NCI-H69 (cell line): ENCODE results near the gene BCKDHA.
"Not testable (repeated sequence)": the region's sequence is repeated elsewhere in the genome, so short reads cannot be mapped to it uniquely, and the experiment has no call there.

ENCODE experiments used
- DNase-seq: peaks from one replicate; lab custom pipeline; 2025; lab: John Stamatoyannopoulos, UW

The BCKDHA gene

GRCh38 chr19:41366089-41366488, 31.5 kb upstream of the BCKDHA start:
- no peak for DNase-seq

- no peak for DNase-seq
These were observed 29.7 kb upstream of the BCKDHA start for GRCh38 chr19:41367848-41368301.

- DNase-seq = no peak
These were observed 27.8 kb upstream of the BCKDHA start for GRCh38 chr19:41369769-41370168.

- not testable (repeated sequence) for DNase-seq
These were observed 26.5 kb upstream of the BCKDHA start for GRCh38 chr19:41371119-41371518.

GRCh38 chr19:41371541-41371940, 26.1 kb upstream of the BCKDHA start:
- no peak for DNase-seq

GRCh38 chr19:41372501-41372900, 25.1 kb upstream of the BCKDHA start:
- DNase-seq = no peak

- peak; percentile 98 for DNase-seq
These were observed 23.6 kb upstream of the BCKDHA start for GRCh38 chr19:41373993-41374392.

GRCh38 chr19:41376241-41376997, 21.2 kb upstream of the BCKDHA start, which contains the start of gene TMEM91:
TMEM91 (plus strand) TSS chr19:41376533; CDS start chr19:41378310, 1,777 bp downstream.
- DNase-seq = peak; percentile 76

GRCh38 chr19:41376998-41377365, 20.6 kb upstream of the BCKDHA start:
- DNase-seq = no peak

- peak; percentile 49 for DNase-seq
These were observed 19.5 kb upstream of the BCKDHA start for GRCh38 chr19:41377977-41378709.

- not testable (repeated sequence) for DNase-seq
These were observed 16.1 kb upstream of the BCKDHA start for GRCh38 chr19:41381536-41381935.

- no peak for DNase-seq
These were observed 13.3 kb upstream of the BCKDHA start for GRCh38 chr19:41384351-41384750.

- DNase-seq = no peak
These were observed 11.2 kb upstream of the BCKDHA start for GRCh38 chr19:41386442-41386841.

GRCh38 chr19:41391618-41392017, 6.0 kb upstream of the BCKDHA start:
- DNase-seq = no peak

- no peak for DNase-seq
These were observed 4.8 kb upstream of the BCKDHA start for GRCh38 chr19:41392775-41393174.

- DNase-seq = no peak
These were observed 2.3 kb upstream of the BCKDHA start for GRCh38 chr19:41395355-41395754.

GRCh38 chr19:41398050-41398418, 416 bp downstream of the BCKDHA start:
- DNase-seq = no peak

GRCh38 chr19:41398598-41398997, 980 bp downstream of the BCKDHA start:
- DNase-seq = no peak

- DNase-seq = no peak
These were observed 1.5 kb downstream of the BCKDHA start for GRCh38 chr19:41399091-41399490.

- DNase-seq = no peak
These were observed 1.9 kb downstream of the BCKDHA start for GRCh38 chr19:41399525-41399924.

- no peak for DNase-seq
These were observed 3.9 kb downstream of the BCKDHA start for GRCh38 chr19:41401483-41401882.

GRCh38 chr19:41402010-41402409, 4.4 kb downstream of the BCKDHA start:
- DNase-seq = no peak
